Adrenal gland (tissue), 12 donors: ENCODE data around the gene TRAF1. TPM values are rescaled to one million over a fixed set of nuclear protein-coding genes. Genes with fewer than 3 reads are reported as not detected.

ENCODE experiments used
- DNase-seq, 7 donors: peaks; one replicate each; pipeline ENCODE4 v3.0.0-alpha.2; 2019 to 2020
- H3K27ac ChIP-seq, 5 donors: fragments of 200-600 bp; sonication (generic) in 4 of 5; 1 replicate in 3 of 5; 2 replicates in 2 of 5; pipeline versions ENCODE4 v1.5.1 to v1.8.0; 2016 to 2020; ENCODE audit warnings: mild to moderate bottlenecking in 1 of 5
- H3K27me3 ChIP-seq: fragments of 200-600 bp; 2 replicates; pipeline ENCODE4 v1.8.0; 2021
- H3K36me3 ChIP-seq, 2 donors: fragments of 200-600 bp; replicated peaks in 1 of 2; 1 replicate in 1 of 2; 2 replicates in 1 of 2; pipeline versions ENCODE4 v1.5.1 to v1.8.0; 2018 to 2022
- H3K4me1 ChIP-seq, 2 donors: fragments of 200-600 bp; replicated peaks in 1 of 2; 1 replicate in 1 of 2; 2 replicates in 1 of 2; pipeline versions ENCODE4 v1.5.1 to v1.8.0; 2018 to 2021
- H3K4me3 ChIP-seq, 4 donors: fragments of 200-600 bp; sonication (generic) in 3 of 4; one replicate each; pipeline ENCODE4 v1.5.1; 2016 to 2018
- H3K9me3 ChIP-seq, 3 donors: fragments of 200-600 bp; sonication (generic) in 1 of 3; replicated peaks in 1 of 3; 1 replicate in 2 of 3; 2 replicates in 1 of 3; pipeline versions ENCODE4 v1.5.1 to v1.8.0; 2016 to 2021
- POLR2A ChIP-seq, 2 donors: fragments of 450-650 bp; IDR thresholded peaks; one replicate each; pipeline ENCODE4 v1.6.1; 2017; ENCODE audit warnings: antibody characterized with exemption in 2 of 2, mild to moderate bottlenecking in 2 of 2, moderate library complexity in 1 of 2
- WGBS, 4 donors: extraction: QIAGEN DNeasy Blood & Tissue Kit in 2 of 4; methylation state at CpG; one replicate each; pipeline versions ENCODE4 v1.1.5 to v1.1.7; 2013 to 2017; 5-methylcytosine and 5-hydroxymethylcytosine counted together
- intact Hi-C, 2 donors: fragments of 100-400 bp; cut with DNase I; formaldehyde crosslinking; loops; one replicate each; pipeline versions ENCODE4 v1.14.1 to v1.15.0; 2022 to 2023
- polyA plus RNA-seq, 3 donors: library from polyadenylated mRNA; stranded (reverse); fragments of 200-250 nt in 2 of 3; fragments of 350-450 nt in 1 of 3; fragmentation: Illumina TruSeq in 1 of 3; extraction: RNeasy Lipid Tissue Mini Kit (QIAGEN cat#74804) in 1 of 3; gene quantifications; one replicate each; pipeline ENCODE4 v1.2.3, GENCODE V29; 2013 to 2014
- total RNA-seq, 9 donors: library from RNA; depleted of rRNA in 4 of 9; stranded (reverse); fragments of >200 nt in 4 of 9; fragments of 120-200 nt in 1 of 9; fragmentation: NEBNext Ultra II Directional in 1 of 9; extraction: Animal tissue kit (Norgen Biotek cat#: 25700) in 1 of 9; gene quantifications; one replicate each; pipeline versions ENCODE4 v1.1.0 to v1.2.4, GENCODE V29; 2013 to 2023
- TF ChIP-seq, protein P1 (sequence below), 6 experiments: fragments of 450-650 bp in 4 of 6; fragments of 200-600 bp in 2 of 6; sonication (generic) in 1 of 6; IDR thresholded peaks; 1 replicate in 5 of 6; 2 replicates in 1 of 6; pipeline versions ENCODE4 v1.5.1 to v1.8.0; 2016 to 2021; ENCODE audit warnings: antibody characterized with exemption in 6 of 6, mild to moderate bottlenecking in 2 of 6, moderate library complexity in 1 of 6
- donor health status: healthy with polysubstance abuse.
- donor health status: Bipolar disorder and iron deficiency.
- donor health status: DM: yes; HTN: yes; CAD: no.
- donor health status: DM: no; HTN: no; CAD: no.
- donor health status: DM: no; HTN: no; CAD: no.
- donor health status: DM: yes; HTN: yes; CAD: no.

TRAF1 gene
- total and polyA plus RNA-seq, 12 donors = 1.6 to 42.7 (median 7.0) TPM

- intact Hi-C loops = no loop called here
- no peak for DNase-seq
- Histone ChIP-seq H3K9me3 (no peaks in the 10 kb centered on the region), H3K4me3 (no peak overlapping the region), H3K27me3 (no peaks in the 10 kb centered on the region), H3K27ac (no peak overlapping the region), H3K4me1 (no peaks in the 10 kb centered on the region), H3K36me3 (peaks cover 0 to 5% of the 10 kb centered on the region in 2 donors)
- WGBS, 4 donors = 83 to 92% (median 88%) methylated on average over 3 of the region's 3 CpGs
- TF ChIP-seq POLR2A (IDR thresholded peaks at IDR 0.05) = no peak
- TF ChIP-seq, protein P1, sequence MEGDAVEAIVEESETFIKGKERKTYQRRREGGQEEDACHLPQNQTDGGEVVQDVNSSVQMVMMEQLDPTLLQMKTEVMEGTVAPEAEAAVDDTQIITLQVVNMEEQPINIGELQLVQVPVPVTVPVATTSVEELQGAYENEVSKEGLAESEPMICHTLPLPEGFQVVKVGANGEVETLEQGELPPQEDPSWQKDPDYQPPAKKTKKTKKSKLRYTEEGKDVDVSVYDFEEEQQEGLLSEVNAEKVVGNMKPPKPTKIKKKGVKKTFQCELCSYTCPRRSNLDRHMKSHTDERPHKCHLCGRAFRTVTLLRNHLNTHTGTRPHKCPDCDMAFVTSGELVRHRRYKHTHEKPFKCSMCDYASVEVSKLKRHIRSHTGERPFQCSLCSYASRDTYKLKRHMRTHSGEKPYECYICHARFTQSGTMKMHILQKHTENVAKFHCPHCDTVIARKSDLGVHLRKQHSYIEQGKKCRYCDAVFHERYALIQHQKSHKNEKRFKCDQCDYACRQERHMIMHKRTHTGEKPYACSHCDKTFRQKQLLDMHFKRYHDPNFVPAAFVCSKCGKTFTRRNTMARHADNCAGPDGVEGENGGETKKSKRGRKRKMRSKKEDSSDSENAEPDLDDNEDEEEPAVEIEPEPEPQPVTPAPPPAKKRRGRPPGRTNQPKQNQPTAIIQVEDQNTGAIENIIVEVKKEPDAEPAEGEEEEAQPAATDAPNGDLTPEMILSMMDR (IDR thresholded peaks at IDR 0.05) = no peak
Observed at GRCh38 chr9:120854596-120855327, 71.8 kb downstream of the TRAF1 start.

GRCh38 chr9:120853198-120853597 lies 73.4 kb downstream of the TRAF1 start:
- peak in 1 of 7 donors; percentile 4 for DNase-seq
- no peak for TF ChIP-seq POLR2A (IDR thresholded peaks at IDR 0.05)
- TF ChIP-seq, protein P1 (IDR thresholded peaks at IDR 0.05) = no peak
- intact Hi-C loops = no loop called here
- WGBS, 4 donors = 70 to 75% (median 72%) methylated on average over 6 of the region's 6 CpGs
- Histone ChIP-seq H3K27me3 (no peaks in the 10 kb centered on the region), H3K4me1 (no peaks in the 10 kb centered on the region), H3K4me3 (no peak overlapping the region), H3K36me3 (no peaks in the 10 kb centered on the region), H3K27ac (no peak overlapping the region), H3K9me3 (no peaks in the 10 kb centered on the region)

Other genes starting within 250 kb of the TRAF1 start
- gene MEGF9, start 212.3 kb downstream of the TRAF1 start, total RNA-seq = 10 to 100 TPM; 10.3 to 28.5 (median 21.3) TPM
- 10 to 100 TPM in 1 of 3 donors, 1 to 10 TPM in 2; 3.9 to 22.4 (median 4.3) TPM for gene MEGF9, start 212.3 kb downstream of the TRAF1 start, polyA plus RNA-seq
- 10 to 100 TPM; 31.8 to 86.8 (median 58.0) TPM for gene FBXW2, start 133.4 kb downstream of the TRAF1 start, total RNA-seq
- gene FBXW2, start 133.4 kb downstream of the TRAF1 start, polyA plus RNA-seq = 10 to 100 TPM in 2 of 3 donors, 1 to 10 TPM in 1; 9.2 to 45.9 (median 13.2) TPM
- 10 to 100 TPM; 29.3 to 78.8 (median 47.5) TPM for gene PSMD5, start 83.9 kb downstream of the TRAF1 start, total RNA-seq
- gene PSMD5, start 83.9 kb downstream of the TRAF1 start, polyA plus RNA-seq = 10 to 100 TPM; 15.6 to 57.1 (median 16.1) TPM
- 10 to 100 TPM; 17.2 to 61.8 (median 26.6) TPM for gene PHF19, start 49.6 kb downstream of the TRAF1 start, total RNA-seq
- gene PHF19, start 49.6 kb downstream of the TRAF1 start, polyA plus RNA-seq = 10 to 100 TPM; 13.6 to 39.7 (median 29.7) TPM
- 1 to 10 TPM; 1.4 to 7.9 (median 2.9) TPM for gene C5, start 123.5 kb upstream of the TRAF1 start, total RNA-seq
- gene C5, start 123.5 kb upstream of the TRAF1 start, polyA plus RNA-seq = 1 to 10 TPM; 2.3 to 6.2 (median 3.5) TPM
- 10 to 100 TPM in 5 of 9 donors, 1 to 10 TPM in 4; 7.6 to 19.1 (median 10.3) TPM for gene CNTRL, start 148.2 kb upstream of the TRAF1 start, total RNA-seq
- 10 to 100 TPM in 1 of 3 donors, 1 to 10 TPM in 2; 7.4 to 12.8 (median 8.8) TPM for gene CNTRL, start 148.2 kb upstream of the TRAF1 start, polyA plus RNA-seq